Activated T-cell treated with anti-CD3 and anti-CD28 coated beads, Interleukin-2, amount 50 U/mL, for 72 hours (primary cell): ENCODE results near the gene SOHLH2. TPM values are rescaled to one million over a fixed set of nuclear protein-coding genes. Genes with fewer than 3 reads are reported as not detected.

Experiments used
- ATAC-seq, 2 donors: fragments of 150-1000 bp; cut with Tn5 transposase; replicated peaks in 1 of 2; 2 replicates each; pipeline ENCODE4 v1.10.0; 2021; ENCODE audit warnings: moderate library complexity in 2 of 2, mild to moderate bottlenecking in 1 of 2
- DNase-seq, 2 donors: peaks; one replicate each; pipeline ENCODE4 v3.0.0; 2021 to 2022; ENCODE audit warnings: mixed read lengths in 1 of 2
- H3K27ac Mint-ChIP-seq: one replicate; pipeline ENCODE4 v1.8.0; 2022; ENCODE audit warnings: mild to moderate bottlenecking, moderate library complexity, mixed read lengths
- H3K27me3 Mint-ChIP-seq: one replicate; pipeline ENCODE4 v1.8.0; 2022; ENCODE audit warnings: low read depth, mixed read lengths
- H3K36me3 Mint-ChIP-seq, 2 donors: one replicate each; pipeline ENCODE4 v1.8.0; 2022; ENCODE audit warnings: mixed read lengths in 2 of 2, mild to moderate bottlenecking in 1 of 2; ENCODE audit not compliant: insufficient read depth in 2 of 2
- H3K4me1 Mint-ChIP-seq: one replicate; pipeline ENCODE4 v1.8.0; 2022; ENCODE audit warnings: low read depth, mixed read lengths
- H3K4me3 Mint-ChIP-seq, 2 donors: one replicate each; pipeline ENCODE4 v1.8.0; 2022; ENCODE audit warnings: mild to moderate bottlenecking in 2 of 2, mixed read lengths in 2 of 2, moderate library complexity in 2 of 2
- H3K9me3 Mint-ChIP-seq, 2 donors: one replicate each; pipeline ENCODE4 v1.8.0; 2022; ENCODE audit warnings: mixed read lengths in 2 of 2
- total RNA-seq, 2 donors: library from RNA; stranded (reverse); gene quantifications; one replicate each; pipeline ENCODE4 v1.2.3, GENCODE V29; 2022

The SOHLH2 gene
- total RNA-seq, 2 donors from 2014 or later = not detected

DNA sequence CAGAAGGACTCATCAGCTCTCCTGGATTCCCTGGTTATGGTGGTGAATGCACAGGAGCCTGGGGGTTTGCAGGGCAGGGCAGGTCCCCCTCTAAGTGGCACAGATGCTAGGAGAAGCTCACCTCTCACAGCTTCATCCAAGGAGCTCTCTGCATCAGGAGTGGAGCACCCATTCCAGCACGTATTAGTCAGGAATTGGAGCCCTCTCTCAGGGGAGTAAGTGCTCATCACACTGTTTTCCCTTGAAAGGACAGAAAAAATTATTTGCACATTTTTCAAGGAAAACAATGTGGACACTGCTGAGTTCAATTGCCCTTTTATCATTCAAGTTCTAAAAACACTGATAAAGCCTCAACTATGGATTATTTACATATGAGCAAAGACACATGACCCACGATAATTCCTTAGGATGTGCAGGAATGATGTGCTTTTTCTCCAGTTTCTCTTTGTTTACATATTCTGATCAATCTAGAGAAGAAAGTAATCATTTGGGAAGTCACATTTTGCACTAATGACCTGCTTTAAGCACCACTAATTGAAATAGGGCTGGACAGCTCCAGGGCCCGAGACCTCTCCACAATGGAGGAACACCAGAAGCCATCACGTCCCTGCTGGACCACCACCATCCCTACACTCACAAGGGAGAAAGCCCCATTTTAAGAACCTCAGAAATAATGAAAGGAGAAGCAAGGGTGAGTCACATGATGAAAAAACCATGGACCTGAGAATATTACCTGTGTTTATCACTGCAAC is 40.6 kb downstream of the SOHLH2 start:
- Mint-ChIP-seq H3K27ac (no peak overlapping the region), H3K27me3 (no peaks in the 10 kb centered on the region), H3K36me3 (no peaks in the 10 kb centered on the region), H3K9me3 (peaks cover 1 to 2% of the 10 kb centered on the region in 2 donors), H3K4me1 (no peaks in the 10 kb centered on the region), H3K4me3 (no peak overlapping the region)
- no peak for DNase-seq
- no peak for ATAC-seq

DNA sequence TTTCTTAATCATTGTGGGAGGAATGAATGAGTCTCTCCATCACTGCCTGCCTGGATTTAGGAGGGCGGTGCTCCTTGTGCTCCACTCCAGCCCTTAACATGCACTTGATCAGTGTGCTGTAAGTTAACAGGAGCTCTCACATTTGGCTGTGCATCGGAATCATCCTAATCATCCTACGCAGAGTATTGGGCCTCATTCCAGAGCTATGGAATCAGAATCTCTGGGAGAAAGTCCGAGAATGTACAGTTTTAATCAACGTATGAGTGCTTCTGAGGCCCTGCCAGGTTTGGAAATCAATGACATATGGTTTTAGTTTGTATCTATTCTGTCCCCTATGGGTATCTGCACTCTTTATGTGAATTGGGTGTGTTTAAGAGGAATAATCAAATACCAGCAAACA is 48.3 kb downstream of the SOHLH2 start:
- no peaks in the 10 kb centered on the region for H3K36me3 Mint-ChIP-seq
- no peak overlapping the region for H3K27ac Mint-ChIP-seq
- no peak for DNase-seq
- H3K4me3 Mint-ChIP-seq = no peak overlapping the region
- no peaks in the 10 kb centered on the region for H3K27me3 Mint-ChIP-seq
- ATAC-seq = no peak
- peaks cover 2 to 7% of the 10 kb centered on the region in 2 donors for H3K9me3 Mint-ChIP-seq
- no peaks in the 10 kb centered on the region for H3K4me1 Mint-ChIP-seq

DNA sequence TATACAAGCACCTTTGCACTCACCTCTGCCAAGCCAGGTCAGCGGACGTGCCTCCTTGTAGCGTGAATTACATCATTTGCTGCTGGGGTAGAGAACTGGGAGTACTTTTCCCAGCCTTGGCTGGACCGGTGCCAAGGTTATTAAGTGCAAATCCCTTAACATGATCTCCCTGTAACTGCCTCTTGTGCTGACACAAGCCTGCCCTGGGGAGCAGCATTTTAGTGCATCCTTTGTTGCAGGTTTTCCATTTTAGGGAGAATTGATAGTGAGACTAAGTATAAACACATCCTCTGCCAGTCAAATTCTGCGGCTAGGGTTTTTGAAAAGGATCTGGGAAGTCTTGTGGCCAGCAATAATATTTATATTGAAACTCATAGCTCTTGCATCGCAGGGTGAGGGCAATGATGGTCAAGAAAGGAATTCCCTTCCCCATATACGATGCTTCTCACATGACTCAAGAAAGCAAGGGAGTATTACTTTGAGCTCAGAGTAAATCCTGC is 50.5 kb downstream of the SOHLH2 start:
- H3K9me3 Mint-ChIP-seq = peaks cover 6 to 13% of the 10 kb centered on the region in 2 donors
- ATAC-seq (no peak), DNase-seq (no peak)
- H3K4me3 Mint-ChIP-seq = no peak overlapping the region
- no peaks in the 10 kb centered on the region for H3K36me3 Mint-ChIP-seq
- no peaks in the 10 kb centered on the region for H3K4me1 Mint-ChIP-seq
- H3K27me3 Mint-ChIP-seq = no peaks in the 10 kb centered on the region
- H3K27ac Mint-ChIP-seq = no peak overlapping the region

DNA sequence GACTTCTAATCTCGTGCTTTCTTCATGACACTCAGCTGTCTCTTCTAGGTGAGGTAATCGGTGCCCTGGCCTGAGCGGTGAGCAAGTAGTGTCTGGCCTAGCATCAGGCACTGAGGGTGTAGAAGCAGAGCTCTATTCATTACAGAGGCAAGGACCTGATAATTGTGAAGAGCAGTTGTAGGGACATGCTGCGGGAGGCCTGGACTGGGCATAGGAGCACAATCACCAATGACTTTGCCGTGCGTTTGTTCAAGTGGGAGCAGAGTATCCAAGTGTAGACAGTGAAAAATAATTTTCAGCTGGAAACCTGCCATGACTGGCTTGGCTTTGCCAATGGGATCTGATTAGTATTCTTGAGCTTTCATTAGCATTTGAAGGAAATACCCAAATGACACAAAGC is 51.1 kb downstream of the SOHLH2 start:
- no peak overlapping the region for H3K4me3 Mint-ChIP-seq
- no peak for DNase-seq
- H3K4me1 Mint-ChIP-seq = no peaks in the 10 kb centered on the region
- H3K9me3 Mint-ChIP-seq = peaks cover 6 to 13% of the 10 kb centered on the region in 2 donors
- H3K36me3 Mint-ChIP-seq = no peaks in the 10 kb centered on the region
- H3K27ac Mint-ChIP-seq = no peak overlapping the region
- no peak for ATAC-seq
- H3K27me3 Mint-ChIP-seq = no peaks in the 10 kb centered on the region

DNA sequence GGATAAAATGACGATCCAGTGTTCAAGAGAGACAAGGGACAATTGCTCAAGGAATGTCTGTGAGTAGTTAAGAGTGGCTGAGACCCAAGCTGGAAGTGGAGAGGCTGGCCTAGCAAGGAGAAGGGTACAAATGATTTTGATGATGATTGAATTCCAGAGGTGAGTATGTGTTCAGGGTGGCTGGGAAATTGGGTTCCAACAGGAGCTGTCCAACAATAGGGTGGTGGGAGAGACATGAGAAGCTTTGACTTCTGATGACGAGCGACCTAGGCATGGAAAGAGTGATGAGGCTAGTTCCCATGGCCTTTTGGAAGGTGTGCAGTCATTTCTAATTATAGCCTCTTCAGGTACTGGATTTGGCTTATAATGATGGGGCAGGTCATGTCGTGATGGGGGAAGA is 54.1 kb downstream of the SOHLH2 start:
- H3K27ac Mint-ChIP-seq = no peak overlapping the region
- H3K4me3 Mint-ChIP-seq = no peak overlapping the region
- H3K4me1 Mint-ChIP-seq = no peaks in the 10 kb centered on the region
- DNase-seq (no peak), ATAC-seq (no peak)
- H3K27me3 Mint-ChIP-seq = peaks cover 1% of the 10 kb centered on the region
- H3K9me3 Mint-ChIP-seq = peaks cover 6 to 8% of the 10 kb centered on the region in 2 donors
- no peaks in the 10 kb centered on the region for H3K36me3 Mint-ChIP-seq

DNA sequence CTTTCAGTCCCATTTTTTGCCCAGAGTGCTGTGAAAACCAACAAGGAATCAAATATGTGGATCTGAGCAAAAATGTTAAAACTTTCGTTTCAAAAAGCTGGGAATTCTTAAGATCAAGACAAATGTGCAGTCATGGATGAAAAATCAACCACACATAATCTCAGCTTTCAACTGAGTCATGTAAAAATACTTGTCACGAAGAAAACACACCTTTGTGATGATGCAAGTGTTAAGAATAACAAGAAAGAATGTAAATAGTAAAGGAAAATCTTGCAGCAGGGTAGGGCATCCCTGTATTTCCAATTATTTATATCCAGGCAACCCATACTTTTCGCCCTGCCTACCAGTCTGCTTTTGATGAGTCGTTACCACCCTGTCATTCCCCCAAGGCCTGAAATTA is 55.7 kb downstream of the SOHLH2 start:
- no peak for DNase-seq
- no peak for ATAC-seq
- H3K27me3 Mint-ChIP-seq = peaks cover 9% of the 10 kb centered on the region

DNA sequence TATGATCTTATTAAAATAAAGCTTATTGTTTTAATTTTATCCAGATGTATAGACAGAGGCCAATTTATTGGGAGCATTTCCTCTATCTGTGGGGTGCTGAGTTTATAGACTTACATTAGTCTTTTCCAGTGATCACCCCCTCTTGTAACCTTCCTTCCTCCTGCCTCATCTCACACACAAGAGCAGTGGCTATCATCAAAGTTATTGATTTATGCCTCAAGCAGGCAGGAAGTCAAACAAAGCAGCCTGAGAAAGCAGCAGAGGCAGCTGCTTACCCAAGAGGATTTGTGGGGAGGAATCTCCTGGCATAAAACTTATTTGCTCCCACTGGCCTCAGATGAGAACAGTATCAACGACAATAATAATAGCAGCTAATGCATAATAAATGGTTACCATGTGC is 56.9 kb downstream of the SOHLH2 start:
- ATAC-seq = no peak
- Mint-ChIP-seq H3K4me1 (no peaks in the 10 kb centered on the region), H3K4me3 (no peak overlapping the region), H3K27me3 (peaks cover 14% of the 10 kb centered on the region), H3K36me3 (no peaks in the 10 kb centered on the region), H3K9me3 (peaks cover 6 to 9% of the 10 kb centered on the region in 2 donors), H3K27ac (no peak overlapping the region)
- DNase-seq = no peak

More for the DNA sequence above, 55.7 kb downstream of the SOHLH2 start:
- no peaks in the 10 kb centered on the region for H3K36me3 Mint-ChIP-seq
- H3K27ac Mint-ChIP-seq = no peak overlapping the region
- peaks cover 6 to 9% of the 10 kb centered on the region in 2 donors for H3K9me3 Mint-ChIP-seq
- H3K4me1 Mint-ChIP-seq = no peaks in the 10 kb centered on the region
- H3K4me3 Mint-ChIP-seq = no peak overlapping the region

DNA sequence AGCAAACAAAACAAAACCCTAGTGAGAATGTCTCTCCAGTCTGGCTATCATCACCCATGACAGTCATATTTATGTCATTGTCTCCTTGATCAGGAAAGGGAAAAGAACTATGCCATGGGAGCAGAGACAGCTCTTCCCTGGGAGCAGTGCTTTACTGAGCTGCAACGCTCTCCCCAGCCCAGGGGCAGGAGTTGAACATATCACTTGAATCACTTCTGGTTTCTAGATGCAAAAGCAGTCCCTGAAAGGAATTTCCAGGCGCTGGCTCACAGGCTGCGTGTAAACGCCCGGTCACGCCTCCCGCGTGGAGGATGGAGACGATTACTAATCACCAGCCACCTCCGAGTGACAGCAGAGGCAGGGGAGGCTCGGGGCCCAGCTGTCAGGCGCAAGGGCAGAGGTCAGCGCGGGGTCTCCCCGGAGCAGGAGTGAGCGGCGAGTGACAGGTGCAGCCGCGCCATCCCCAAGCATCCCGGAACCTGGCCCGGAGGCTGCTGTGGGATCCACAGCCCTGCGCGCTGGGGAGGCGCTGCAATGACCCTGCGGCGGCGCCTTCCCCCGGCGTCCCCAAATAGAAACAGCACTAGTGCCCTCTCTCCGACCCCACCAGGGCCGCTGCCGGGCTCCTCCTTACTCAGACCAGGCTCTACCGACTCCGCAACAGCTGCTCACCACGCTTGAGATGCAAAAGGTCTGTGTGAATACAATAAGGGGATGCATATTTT is 59.6 kb downstream of the SOHLH2 start:
- no peak for ATAC-seq
- H3K36me3 Mint-ChIP-seq = no peaks in the 10 kb centered on the region
- H3K27me3 Mint-ChIP-seq = peaks cover 14% of the 10 kb centered on the region
- no peak overlapping the region for H3K4me3 Mint-ChIP-seq
- no peak for DNase-seq
- no peaks in the 10 kb centered on the region for H3K4me1 Mint-ChIP-seq
- peaks cover 0 to 3% of the 10 kb centered on the region in 2 donors for H3K9me3 Mint-ChIP-seq
- no peak overlapping the region for H3K27ac Mint-ChIP-seq

DNA sequence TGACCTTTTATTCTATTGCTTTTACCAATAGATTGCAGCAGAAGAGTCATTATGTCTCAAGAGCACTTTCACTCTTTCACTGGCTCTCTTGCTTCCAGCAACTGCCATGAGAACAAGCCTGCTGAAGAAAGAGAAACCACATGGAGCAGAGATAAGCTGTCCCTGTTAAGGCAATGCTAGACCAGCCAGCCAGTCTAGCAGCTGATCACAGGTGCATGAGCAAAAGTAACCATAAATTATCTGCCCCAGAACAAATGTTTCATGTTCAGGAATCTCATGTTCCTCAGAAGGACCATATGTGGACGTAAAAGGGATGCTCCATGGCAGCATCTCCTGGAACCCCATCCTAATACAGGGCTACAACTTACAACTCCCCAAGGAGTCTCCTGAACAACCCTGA is 62.8 kb downstream of the SOHLH2 start:
- ATAC-seq = no peak
- H3K27ac Mint-ChIP-seq = no peak overlapping the region
- no peaks in the 10 kb centered on the region for H3K36me3 Mint-ChIP-seq
- no peaks in the 10 kb centered on the region for H3K4me1 Mint-ChIP-seq
- peaks cover 14% of the 10 kb centered on the region for H3K27me3 Mint-ChIP-seq
- DNase-seq = no peak
- H3K9me3 Mint-ChIP-seq = peaks cover 0 to 1% of the 10 kb centered on the region in 2 donors
- H3K4me3 Mint-ChIP-seq = no peak overlapping the region

DNA sequence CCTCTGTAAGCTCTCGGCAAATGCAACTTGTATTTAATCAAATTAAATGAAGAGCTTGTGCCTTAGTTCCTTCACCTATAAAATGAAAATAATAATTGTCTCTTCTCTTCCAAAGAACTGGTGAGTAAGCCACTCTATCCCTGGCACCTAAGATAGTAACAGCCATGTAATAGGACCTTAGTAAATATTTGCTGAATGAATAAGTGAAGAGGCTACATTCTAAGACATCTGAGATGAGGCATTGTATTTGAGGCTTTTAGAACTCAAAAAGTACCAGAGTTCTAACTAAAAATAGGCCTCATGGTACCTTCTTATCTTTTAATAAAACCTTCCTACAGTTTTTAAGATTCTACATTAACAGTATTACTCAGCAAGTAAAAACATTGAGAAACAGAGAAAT is 65.9 kb downstream of the SOHLH2 start:
- Mint-ChIP-seq H3K27me3 (peaks cover 3% of the 10 kb centered on the region), H3K9me3 (peaks cover 0 to 1% of the 10 kb centered on the region in 2 donors), H3K4me3 (no peak overlapping the region), H3K4me1 (no peaks in the 10 kb centered on the region), H3K36me3 (no peaks in the 10 kb centered on the region), H3K27ac (no peak overlapping the region)
- ATAC-seq = no peak
- DNase-seq = no peak

DNA sequence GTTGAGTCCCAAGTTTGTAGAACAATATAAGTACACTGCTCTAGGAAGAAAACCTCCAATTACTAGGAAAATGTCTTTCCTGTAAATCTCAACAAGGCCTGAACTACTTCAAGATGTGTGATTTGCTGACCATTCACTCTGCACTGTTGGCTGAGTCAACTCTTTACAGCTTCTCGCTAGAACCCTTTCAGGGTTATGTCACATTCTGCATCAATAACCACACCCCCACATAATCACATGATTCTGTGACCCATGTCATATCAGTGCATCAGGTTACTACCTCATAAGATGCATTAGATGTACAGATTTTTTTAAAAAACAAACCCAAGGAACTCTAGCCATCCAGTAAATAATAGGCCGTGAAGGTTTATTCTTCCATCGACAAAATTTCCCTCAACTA is 67.0 kb downstream of the SOHLH2 start:
- H3K27me3 Mint-ChIP-seq = no peaks in the 10 kb centered on the region
- no peaks in the 10 kb centered on the region for H3K4me1 Mint-ChIP-seq
- H3K27ac Mint-ChIP-seq = no peak overlapping the region
- DNase-seq (no peak), ATAC-seq (no peak)
- no peak overlapping the region for H3K4me3 Mint-ChIP-seq
- H3K9me3 Mint-ChIP-seq = peaks cover 0 to 1% of the 10 kb centered on the region in 2 donors
- no peaks in the 10 kb centered on the region for H3K36me3 Mint-ChIP-seq

DNA sequence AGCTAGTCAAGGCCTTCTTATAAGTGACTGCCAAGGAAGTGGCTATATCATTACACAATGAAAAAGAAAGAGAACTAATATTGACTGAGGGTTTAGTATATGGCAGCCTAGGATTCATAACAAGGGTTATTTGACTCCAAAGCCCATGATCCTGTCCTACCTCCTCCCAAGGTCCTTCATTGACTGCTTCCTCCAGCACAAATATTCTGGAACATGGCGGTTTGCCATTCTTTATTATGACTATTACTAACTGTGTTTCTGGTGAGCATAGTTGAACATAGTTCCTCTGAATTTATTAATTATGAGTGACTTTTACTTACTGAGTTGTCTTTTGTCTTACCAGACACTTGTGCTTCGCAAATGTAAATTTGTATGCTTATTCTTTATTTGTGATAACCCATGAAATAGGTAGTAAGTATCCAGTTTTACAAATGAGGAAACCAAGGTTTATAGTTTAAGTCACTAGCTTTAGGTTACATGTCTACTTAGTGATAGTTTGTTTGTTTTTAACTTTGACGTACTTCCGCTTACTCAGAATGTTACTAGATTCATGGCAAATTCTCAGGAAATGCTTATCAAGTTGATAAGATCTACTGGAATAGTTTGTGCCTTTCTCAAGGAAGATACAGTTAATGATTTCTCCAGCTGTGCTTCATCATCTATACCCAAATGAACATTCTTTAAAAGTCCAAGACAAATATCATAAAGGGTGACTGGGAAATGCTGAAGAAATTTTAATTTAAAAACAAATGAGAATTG is 67.7 kb downstream of the SOHLH2 start:
- Mint-ChIP-seq H3K4me1 (no peaks in the 10 kb centered on the region), H3K36me3 (no peaks in the 10 kb centered on the region), H3K4me3 (no peak overlapping the region), H3K9me3 (peaks cover 0 to 2% of the 10 kb centered on the region in 2 donors), H3K27ac (no peak overlapping the region), H3K27me3 (no peaks in the 10 kb centered on the region)
- ATAC-seq = no peak
- no peak for DNase-seq

DNA sequence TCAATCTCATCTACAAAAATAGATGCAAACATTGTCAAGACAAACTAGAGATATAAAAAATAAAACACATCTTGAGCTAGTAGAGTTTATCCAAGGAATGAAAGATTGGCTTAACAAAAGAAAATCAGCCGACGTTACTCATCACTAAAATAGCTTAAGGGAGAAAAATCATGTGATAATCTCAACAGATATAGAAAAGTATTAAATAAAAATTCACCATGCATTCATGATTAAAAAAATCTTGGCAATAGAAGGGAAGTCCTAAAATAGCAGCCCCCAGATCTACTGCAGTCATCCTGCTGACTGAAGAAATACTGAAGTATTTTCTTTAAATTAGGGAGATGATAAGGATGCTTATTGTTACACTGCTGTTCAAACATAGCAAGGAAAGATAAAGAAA is 70.6 kb downstream of the SOHLH2 start:
- ATAC-seq (no peak), DNase-seq (no peak)
- H3K27me3 Mint-ChIP-seq = no peaks in the 10 kb centered on the region
- H3K4me1 Mint-ChIP-seq = no peaks in the 10 kb centered on the region
- H3K27ac Mint-ChIP-seq = no peak overlapping the region
- H3K9me3 Mint-ChIP-seq = peaks cover 0 to 2% of the 10 kb centered on the region in 2 donors
- H3K4me3 Mint-ChIP-seq = no peak overlapping the region
- no peaks in the 10 kb centered on the region for H3K36me3 Mint-ChIP-seq
